ENCODE measurements around the gene SAMD10.
"Not testable (repeated sequence)": the region's sequence is repeated elsewhere in the genome, so short reads cannot be mapped to it uniquely, and the experiment has no call there.

SAMD10 gene

GRCh38 chr20:63940071-63940471, 39.4 kb downstream of the SAMD10 start:
- DNase-seq: no peak

GRCh38 chr20:63939061-63939935, 40.1 kb downstream of the SAMD10 start:
- DNase-seq: no peak

GRCh38 chr20:63937596-63937995, 41.8 kb downstream of the SAMD10 start:
- no peak for DNase-seq

- DNase-seq: no peak
These were observed 44.0 kb downstream of the SAMD10 start for GRCh38 chr20:63935447-63935846.

- no peak for DNase-seq
These were observed 45.0 kb downstream of the SAMD10 start for GRCh38 chr20:63934271-63935068.

- no peak for DNase-seq
These were observed 45.8 kb downstream of the SAMD10 start for GRCh38 chr20:63933646-63934045.

GRCh38 chr20:63932606-63933160, 46.8 kb downstream of the SAMD10 start:
- no peak for DNase-seq

GRCh38 chr20:63931735-63932134, 47.7 kb downstream of the SAMD10 start:
- no peak for DNase-seq

- DNase-seq: no peak
These were observed 48.4 kb downstream of the SAMD10 start for GRCh38 chr20:63930971-63931553.

GRCh38 chr20:63929473-63929883, 50.0 kb downstream of the SAMD10 start:
- not testable (repeated sequence) for DNase-seq

- no peak for DNase-seq
These were observed 50.4 kb downstream of the SAMD10 start for GRCh38 chr20:63929071-63929470.

- no peak for DNase-seq
These were observed 53.1 kb downstream of the SAMD10 start for GRCh38 chr20:63926298-63926697.

- DNase-seq: no peak
These were observed 55.2 kb downstream of the SAMD10 start for GRCh38 chr20:63924241-63924640.

Data from fibroblast of upper back skin (primary cell).